ENCODE measurements around the gene ELF1.

DNA sequence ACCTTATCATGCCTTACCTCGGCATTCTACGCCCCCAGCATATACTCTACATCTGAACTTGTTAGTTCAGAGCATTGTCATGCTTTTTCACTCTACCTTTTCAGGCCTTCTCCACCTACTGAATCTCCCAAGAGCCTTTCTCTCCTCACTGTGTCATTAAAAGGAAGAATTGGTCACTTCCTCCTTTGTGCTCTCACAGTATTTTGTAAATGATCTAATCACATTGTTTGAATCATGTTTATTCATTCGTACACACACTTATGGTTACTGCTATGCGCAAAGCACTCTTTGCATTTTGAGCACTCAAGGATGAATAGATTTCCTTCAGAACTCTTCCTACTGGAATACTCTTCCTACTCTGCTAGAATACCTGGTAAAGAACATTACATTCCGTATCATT, 15.8 kb upstream of the ELF1 start:
- TF ChIP-seq CTCF (IDR thresholded peaks at IDR 0.05; ENCODE audit: extremely low read depth in 1 of 2, insufficient read depth in 1 of 2, low read depth in 1 of 2, low read length in 2 of 2) (no peak), FOS (IDR thresholded peaks at IDR 0.05; ENCODE audit: borderline replicate concordance, insufficient read depth, low read length) (peak; percentile 61), EZH2 (IDR thresholded peaks at IDR 0.05; ENCODE audit: borderline replicate concordance, low read depth, low read length, severe bottlenecking) (no peak), POLR2AphosphoS5 (IDR thresholded peaks at IDR 0.05; ENCODE audit: insufficient read depth, low read depth, low read length) (peak; percentile 49), MAX (IDR thresholded peaks at IDR 0.05; ENCODE audit: insufficient read depth, insufficient read length) (no peak), POLR2A (IDR thresholded peaks at IDR 0.05; ENCODE audit: low read depth, low read length) (no peak), GATA2 (IDR thresholded peaks at IDR 0.05; ENCODE audit: insufficient read depth, insufficient read length, low read depth, low read length) (peak; percentile 53), JUN (IDR thresholded peaks at IDR 0.05; ENCODE audit: borderline replicate concordance, insufficient read depth, insufficient read length, low read depth) (peak; percentile 67), MYC (IDR thresholded peaks at IDR 0.05; ENCODE audit: low read depth, low read length) (no peak)
